ENCODE measurements around the gene ADAT2.

DNA sequence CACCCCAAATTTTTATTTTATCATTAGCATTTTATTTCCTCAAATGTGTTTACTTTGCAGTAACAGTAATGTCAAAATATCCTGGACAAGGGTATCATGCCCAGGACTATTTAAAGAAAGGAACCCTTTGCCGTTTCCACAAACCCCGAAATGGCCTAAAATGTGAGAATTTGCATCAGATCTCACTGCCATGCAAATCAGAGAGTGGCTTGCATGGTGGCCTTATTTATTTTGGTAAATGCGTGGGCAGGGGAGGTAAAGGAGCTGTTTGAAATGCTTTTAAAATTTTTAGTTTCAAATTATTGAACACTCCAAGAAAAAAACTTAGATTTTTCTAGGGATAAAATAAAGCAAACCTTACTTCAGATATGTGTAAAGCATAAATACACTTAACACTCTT is 43.8 kb downstream of the ADAT2 start:
- TF ChIP-seq, protein P1, sequence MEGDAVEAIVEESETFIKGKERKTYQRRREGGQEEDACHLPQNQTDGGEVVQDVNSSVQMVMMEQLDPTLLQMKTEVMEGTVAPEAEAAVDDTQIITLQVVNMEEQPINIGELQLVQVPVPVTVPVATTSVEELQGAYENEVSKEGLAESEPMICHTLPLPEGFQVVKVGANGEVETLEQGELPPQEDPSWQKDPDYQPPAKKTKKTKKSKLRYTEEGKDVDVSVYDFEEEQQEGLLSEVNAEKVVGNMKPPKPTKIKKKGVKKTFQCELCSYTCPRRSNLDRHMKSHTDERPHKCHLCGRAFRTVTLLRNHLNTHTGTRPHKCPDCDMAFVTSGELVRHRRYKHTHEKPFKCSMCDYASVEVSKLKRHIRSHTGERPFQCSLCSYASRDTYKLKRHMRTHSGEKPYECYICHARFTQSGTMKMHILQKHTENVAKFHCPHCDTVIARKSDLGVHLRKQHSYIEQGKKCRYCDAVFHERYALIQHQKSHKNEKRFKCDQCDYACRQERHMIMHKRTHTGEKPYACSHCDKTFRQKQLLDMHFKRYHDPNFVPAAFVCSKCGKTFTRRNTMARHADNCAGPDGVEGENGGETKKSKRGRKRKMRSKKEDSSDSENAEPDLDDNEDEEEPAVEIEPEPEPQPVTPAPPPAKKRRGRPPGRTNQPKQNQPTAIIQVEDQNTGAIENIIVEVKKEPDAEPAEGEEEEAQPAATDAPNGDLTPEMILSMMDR (IDR thresholded peaks at IDR 0.05; ENCODE audit: insufficient read depth, low read depth, low read length) = no peak
- no peak for TF ChIP-seq EZH2 (IDR thresholded peaks at IDR 0.05; ENCODE audit: insufficient read depth, low read length)

Measured in astrocyte (in vitro differentiated cells and primary cell).